ENCODE results near the gene GFRA3.

DNA sequence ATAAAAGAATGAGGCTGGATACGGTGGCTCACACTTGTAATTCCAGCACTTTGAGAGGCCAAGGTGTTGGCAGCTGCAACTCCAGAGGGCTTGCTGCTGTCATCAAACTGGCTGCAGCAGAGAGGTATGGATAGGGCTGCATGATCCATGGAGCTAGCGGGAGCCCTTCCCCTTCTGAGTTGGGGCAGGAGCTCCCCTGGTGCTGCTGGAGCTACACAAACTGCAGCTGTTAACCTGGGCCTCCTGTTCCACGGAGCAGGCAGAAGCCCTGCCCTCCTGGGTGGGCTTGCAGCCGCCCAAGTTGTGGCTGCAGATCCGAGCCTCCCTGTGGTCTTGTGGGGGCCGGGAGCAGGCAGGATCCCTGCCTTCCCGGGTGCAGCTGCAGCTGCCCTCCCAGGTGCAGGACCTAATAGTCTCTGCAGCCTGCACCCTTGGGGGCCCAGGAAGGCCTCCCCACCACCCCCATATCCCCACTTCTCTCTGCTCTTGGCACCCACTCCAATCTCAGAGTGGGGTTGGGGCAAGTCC, 41.4 kb upstream of the GFRA3 start:
- TF ChIP-seq, protein P1, sequence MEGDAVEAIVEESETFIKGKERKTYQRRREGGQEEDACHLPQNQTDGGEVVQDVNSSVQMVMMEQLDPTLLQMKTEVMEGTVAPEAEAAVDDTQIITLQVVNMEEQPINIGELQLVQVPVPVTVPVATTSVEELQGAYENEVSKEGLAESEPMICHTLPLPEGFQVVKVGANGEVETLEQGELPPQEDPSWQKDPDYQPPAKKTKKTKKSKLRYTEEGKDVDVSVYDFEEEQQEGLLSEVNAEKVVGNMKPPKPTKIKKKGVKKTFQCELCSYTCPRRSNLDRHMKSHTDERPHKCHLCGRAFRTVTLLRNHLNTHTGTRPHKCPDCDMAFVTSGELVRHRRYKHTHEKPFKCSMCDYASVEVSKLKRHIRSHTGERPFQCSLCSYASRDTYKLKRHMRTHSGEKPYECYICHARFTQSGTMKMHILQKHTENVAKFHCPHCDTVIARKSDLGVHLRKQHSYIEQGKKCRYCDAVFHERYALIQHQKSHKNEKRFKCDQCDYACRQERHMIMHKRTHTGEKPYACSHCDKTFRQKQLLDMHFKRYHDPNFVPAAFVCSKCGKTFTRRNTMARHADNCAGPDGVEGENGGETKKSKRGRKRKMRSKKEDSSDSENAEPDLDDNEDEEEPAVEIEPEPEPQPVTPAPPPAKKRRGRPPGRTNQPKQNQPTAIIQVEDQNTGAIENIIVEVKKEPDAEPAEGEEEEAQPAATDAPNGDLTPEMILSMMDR (tag by site-specific recombination; IDR thresholded peaks at IDR 0.05) = no peak
- TF ChIP-seq ZNF140 (tag by site-specific recombination; IDR thresholded peaks at IDR 0.05) = no peak
- TF ChIP-seq ZSCAN30 (tag by site-specific recombination; IDR thresholded peaks at IDR 0.05) = no peak
- no peak for TF ChIP-seq ZNF169 (tag by site-specific recombination; IDR thresholded peaks at IDR 0.05)
- no peak for TF ChIP-seq ZNF558 (tag by site-specific recombination; IDR thresholded peaks at IDR 0.05)
- TF ChIP-seq ZNF292 (tag by site-specific recombination; IDR thresholded peaks at IDR 0.05; ENCODE audit: borderline replicate concordance, low read depth) = no peak
- TF ChIP-seq ZNF214 (tag by site-specific recombination; IDR thresholded peaks at IDR 0.05; ENCODE audit: borderline replicate concordance) = no peak

Data from HEK293 (cell line).